Endothelial cell of umbilical vein (primary cell): ENCODE measurements around the gene EPHX1.

ENCODE experiments used
- EZH2 ChIP-seq: IDR thresholded peaks from 2 replicates; pipeline ENCODE4 v1.6.1; 2012; ENCODE audit warnings: borderline replicate concordance, low read depth, mild to moderate bottlenecking, moderate library complexity, low read length, inconsistent platforms; ENCODE audit not compliant: severe bottlenecking
- JUN ChIP-seq: IDR thresholded peaks from 2 replicates; pipeline ENCODE4 v1.6.1; 2011; ENCODE audit warnings: borderline replicate concordance, low read depth; ENCODE audit not compliant: insufficient read length, insufficient read depth
- MYC ChIP-seq: IDR thresholded peaks from one replicate; pipeline ENCODE4 v1.6.1; 2011; ENCODE audit warnings: mild to moderate bottlenecking, low read depth, low read length
- POLR2A ChIP-seq: IDR thresholded peaks from 2 replicates; pipeline ENCODE4 v1.6.1; 2012; ENCODE audit warnings: low read depth, mild to moderate bottlenecking, control low read depth, low read length
- POLR2AphosphoS5 ChIP-seq: IDR thresholded peaks from 2 replicates; pipeline ENCODE4 v1.6.1; 2012; ENCODE audit warnings: low read depth, mild to moderate bottlenecking, control low read depth, low read length, moderate library complexity; ENCODE audit not compliant: insufficient read depth
- TF ChIP-seq, protein P1 (sequence below), 2 donors: IDR thresholded peaks; 1 replicate in 1 of 2; 2 replicates in 1 of 2; pipeline ENCODE4 v1.5.1; 2011; ENCODE audit warnings: low read length in 2 of 2, mild to moderate bottlenecking in 2 of 2, moderate library complexity in 2 of 2, control low read depth in 1 of 2, inconsistent platforms in 1 of 2, low read depth in 1 of 2; ENCODE audit not compliant: insufficient read depth in 1 of 2; ENCODE audit errors: extremely low read depth in 1 of 2

GRCh38 chr1:225865514-225865913, 55.6 kb downstream of the EPHX1 start:
- no peak for TF ChIP-seq POLR2A
- TF ChIP-seq, protein P1, sequence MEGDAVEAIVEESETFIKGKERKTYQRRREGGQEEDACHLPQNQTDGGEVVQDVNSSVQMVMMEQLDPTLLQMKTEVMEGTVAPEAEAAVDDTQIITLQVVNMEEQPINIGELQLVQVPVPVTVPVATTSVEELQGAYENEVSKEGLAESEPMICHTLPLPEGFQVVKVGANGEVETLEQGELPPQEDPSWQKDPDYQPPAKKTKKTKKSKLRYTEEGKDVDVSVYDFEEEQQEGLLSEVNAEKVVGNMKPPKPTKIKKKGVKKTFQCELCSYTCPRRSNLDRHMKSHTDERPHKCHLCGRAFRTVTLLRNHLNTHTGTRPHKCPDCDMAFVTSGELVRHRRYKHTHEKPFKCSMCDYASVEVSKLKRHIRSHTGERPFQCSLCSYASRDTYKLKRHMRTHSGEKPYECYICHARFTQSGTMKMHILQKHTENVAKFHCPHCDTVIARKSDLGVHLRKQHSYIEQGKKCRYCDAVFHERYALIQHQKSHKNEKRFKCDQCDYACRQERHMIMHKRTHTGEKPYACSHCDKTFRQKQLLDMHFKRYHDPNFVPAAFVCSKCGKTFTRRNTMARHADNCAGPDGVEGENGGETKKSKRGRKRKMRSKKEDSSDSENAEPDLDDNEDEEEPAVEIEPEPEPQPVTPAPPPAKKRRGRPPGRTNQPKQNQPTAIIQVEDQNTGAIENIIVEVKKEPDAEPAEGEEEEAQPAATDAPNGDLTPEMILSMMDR (IDR thresholded peaks at IDR 0.05; ENCODE audit: extremely low read depth in 1 of 2, insufficient read depth in 1 of 2, low read depth in 1 of 2, low read length in 2 of 2): no peak
- no peak for TF ChIP-seq POLR2AphosphoS5
- no peak for TF ChIP-seq EZH2
- TF ChIP-seq JUN: no peak
- no peak for TF ChIP-seq MYC
